Retina (tissue), 1 donor: ENCODE measurements around the gene ZNF436.
"Not testable (repeated sequence)": the region's sequence is repeated elsewhere in the genome, so short reads cannot be mapped to it uniquely, and the experiment has no call there.

Experiments used
- DNase-seq: peaks from one replicate; pipeline ENCODE4 v3.0.0-alpha.2; 2016

ZNF436 gene

DNA sequence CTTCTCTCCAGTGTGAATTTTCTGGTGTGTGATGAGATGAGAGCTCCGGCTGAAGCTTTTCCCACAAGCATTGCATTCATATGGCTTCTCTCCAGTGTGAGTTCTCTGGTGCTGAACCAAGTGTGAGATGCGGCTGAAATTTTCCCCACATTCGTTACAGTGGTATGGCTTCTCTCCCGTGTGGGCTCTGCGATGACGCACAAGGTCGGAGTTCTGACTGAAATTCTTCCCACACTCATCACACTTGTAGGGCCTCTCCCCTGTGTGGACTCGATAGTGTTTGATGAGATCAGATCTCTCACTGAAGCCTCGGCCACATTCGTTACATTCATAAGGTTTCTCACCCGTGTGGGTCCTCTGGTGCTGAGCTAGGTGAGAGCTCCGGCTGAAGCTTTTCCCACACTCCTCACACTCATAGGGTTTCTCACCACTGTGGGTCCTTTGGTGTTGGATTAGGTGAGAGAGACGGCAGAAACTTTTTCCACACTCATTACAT, 7.4 kb downstream of the ZNF436 start:
- DNase-seq: no peak

DNA sequence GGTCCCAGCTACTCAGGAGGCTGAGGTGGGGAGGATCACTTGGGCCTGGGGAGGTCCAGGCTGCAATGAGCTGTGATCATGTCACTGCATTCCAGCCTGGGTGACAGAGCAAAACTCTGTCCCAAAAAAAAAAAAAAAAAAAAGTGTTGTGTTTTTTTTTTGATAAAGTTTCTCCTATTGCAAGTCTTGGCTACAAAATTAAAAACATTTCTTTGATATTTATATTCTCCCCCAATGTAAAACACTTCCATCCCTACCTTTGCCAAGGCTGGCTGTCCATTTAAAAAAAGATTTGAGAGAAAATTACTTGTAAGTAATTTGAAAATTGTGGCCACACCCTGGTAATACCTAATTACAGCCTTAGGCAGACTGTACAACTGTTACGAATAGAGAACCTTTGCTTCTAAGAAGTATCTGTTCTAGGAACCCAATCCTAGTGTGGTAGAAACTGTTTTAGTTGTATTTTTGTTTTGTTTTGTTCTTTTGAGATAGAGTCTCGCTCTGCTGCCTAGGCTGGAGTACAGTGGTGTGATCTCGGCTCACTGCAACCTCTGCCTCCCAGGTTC, 11.2 kb downstream of the ZNF436 start:
- DNase-seq: no peak

DNA sequence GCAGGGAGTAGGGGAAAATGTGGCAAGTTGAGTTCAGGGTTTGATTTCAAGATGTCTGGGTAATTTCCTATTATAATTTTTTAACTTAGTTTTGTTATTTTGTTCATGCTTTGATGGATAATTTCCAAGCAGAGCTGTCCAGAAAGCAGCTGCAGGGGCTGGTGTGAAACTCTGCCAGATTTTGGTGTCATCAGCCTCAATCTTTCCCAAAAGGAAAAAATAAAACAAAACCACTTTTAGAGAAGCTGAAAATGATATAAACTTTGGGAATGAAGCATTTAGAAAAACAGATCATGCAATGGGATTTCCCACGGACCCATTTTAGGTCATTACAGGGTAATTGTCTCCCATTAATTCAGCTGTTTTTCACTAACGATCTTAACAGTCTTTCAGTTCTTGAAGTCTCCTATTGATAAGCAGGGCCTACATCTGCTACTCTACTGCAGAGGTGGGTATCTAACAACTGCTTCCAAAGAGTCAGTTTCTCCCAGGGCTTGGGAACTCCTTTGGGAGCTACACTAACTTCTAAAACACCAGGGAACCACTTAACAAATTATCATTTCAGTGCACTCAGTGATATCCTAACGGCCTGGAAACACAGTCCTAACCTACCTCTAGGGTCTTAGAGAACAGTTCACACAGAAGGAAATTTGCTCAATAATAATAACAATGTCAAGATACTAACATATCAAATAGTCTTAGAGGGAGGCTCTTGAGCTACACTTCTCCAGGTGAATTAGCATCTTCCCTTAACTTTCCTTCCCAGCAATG, 12.3 kb downstream of the ZNF436 start:
- no peak for DNase-seq

DNA sequence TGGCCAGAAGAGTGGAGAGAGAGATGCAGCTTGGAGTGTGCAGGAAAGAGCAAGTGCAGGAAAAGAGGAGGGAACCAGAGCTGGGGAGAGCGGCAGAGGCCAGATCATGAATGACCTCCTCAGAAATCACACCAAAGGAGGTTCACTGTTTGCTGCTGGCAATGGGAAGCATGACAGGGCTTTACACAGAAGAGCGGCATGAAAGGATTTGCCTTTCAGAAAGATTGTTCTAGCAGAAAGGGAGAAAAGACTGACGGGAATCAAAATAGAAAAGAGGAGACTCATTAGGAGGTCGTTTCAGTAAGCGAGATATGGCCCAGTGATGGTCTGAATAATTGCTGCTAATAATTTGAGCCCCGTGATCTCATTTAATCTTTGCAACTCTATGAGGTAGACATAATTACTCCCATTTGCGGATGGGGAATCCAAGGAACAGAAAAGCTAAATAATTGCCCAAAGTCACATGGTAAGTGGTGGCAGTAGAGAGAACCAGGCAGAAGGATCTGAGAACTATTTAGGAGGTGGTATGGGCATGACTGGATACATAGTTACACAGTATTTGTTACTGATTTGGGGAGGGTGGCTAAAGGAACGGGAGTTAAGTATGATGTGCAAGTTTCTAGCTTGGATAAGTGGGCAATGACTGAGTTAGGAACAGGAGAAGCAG, 13.0 kb downstream of the ZNF436 start:
- peak; percentile 75 for DNase-seq

GRCh38 chr1:23354245-23354644, 15.4 kb downstream of the ZNF436 start:
- no peak for DNase-seq

DNA sequence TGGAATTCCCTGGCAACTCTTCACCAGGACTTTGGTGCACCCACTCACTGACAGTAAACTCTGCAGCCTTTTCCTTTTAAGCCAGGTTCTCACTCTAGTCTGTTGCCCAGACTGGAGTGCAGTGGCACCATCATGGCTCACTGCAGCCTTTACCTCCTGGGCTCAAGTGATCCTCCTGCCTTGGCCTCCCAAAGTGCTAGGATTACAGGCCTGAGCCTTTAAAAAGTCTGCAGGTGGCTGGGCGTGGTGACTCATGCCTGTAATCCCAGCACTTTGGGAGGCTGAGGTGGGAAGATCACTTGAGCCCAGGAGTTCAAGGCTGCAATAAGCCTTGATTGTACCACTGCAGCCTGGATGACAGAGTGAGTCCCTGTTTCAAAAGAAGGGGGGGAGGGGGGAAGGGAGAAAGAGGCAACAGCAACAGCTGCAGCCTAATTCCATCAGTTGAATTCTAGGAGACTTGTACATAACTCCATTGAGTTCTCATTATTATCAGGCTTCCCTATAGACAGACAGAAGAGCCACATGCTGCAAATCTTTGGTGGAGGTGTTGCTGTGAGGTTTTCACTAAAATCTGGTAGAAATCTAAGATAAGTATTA, 17.4 kb downstream of the ZNF436 start:
- DNase-seq: no peak

GRCh38 chr1:23345920-23346319, 23.7 kb downstream of the ZNF436 start:
- DNase-seq: no peak

DNA sequence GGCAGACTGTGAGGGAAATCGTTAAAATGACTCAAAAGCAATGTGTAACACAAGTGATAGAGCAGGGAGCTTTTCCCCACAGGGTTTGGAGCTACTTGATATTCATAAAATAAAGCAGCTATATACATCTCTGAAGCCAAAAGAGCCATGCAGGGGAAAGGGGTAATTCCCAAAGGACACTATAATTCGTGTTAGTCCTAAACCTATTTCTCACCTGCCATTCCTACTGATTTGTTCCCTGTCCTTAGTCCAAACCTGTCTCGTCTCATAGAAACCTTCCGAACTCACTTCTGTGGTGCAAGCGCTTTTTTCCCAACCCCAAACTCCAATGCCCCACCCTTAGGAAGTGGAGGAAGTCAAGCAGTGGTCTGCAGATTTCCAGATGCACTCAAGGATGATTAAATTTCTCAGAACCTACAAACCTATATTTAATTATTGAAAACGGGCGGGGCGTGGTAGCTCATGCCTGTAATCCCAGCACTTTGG, 24.6 kb downstream of the ZNF436 start:
- no peak for DNase-seq

DNA sequence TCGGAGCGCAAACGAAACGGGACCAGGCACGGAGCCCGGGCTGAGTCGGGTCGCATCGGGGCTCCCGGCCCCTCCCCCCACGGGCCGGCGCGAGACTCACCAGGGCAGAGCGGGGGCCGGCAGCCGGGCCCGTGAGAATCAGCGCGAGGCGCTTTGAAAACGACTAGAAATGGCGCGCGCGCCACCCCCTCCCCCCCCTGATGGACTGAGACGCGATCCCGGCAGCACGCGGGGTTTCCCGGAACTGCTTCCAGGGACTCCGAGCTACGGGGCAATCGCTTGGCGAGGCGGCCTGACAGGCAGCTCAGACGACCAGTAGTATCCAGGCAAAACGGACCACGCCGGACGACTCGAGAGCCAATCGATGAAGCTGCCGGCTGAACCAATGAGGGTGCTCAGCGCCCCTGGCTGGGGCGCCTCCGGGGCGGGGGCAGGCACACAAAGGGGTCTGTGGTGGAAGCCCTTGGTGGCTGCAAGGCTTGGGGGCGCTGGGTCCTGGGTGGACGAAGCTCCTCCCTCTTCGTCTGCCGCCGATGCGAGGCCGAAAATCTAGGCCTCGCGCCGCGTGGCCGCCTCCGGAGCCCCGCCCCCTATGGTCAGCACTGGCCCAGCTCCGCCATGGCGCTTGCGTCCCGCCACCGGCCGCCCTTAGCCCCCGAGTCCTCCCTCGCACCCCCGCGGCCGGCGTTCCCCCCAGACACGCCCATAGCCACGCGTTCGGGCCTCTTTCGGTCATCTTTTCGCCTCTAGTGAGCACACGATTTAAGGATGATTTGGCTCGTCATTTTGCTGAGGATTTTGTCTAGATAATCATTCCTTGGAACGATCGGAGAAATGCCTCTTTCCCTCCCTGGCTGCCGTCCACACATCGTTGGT, 25.3 kb downstream of the ZNF436 start, which contains the start of gene HNRNPR:
HNRNPR (minus strand) TSS at position 174 of the 876 bp plus-strand sequence. CDS start 3,276 bp downstream, outside the sequence.
- DNase-seq: peak; percentile 98

DNA sequence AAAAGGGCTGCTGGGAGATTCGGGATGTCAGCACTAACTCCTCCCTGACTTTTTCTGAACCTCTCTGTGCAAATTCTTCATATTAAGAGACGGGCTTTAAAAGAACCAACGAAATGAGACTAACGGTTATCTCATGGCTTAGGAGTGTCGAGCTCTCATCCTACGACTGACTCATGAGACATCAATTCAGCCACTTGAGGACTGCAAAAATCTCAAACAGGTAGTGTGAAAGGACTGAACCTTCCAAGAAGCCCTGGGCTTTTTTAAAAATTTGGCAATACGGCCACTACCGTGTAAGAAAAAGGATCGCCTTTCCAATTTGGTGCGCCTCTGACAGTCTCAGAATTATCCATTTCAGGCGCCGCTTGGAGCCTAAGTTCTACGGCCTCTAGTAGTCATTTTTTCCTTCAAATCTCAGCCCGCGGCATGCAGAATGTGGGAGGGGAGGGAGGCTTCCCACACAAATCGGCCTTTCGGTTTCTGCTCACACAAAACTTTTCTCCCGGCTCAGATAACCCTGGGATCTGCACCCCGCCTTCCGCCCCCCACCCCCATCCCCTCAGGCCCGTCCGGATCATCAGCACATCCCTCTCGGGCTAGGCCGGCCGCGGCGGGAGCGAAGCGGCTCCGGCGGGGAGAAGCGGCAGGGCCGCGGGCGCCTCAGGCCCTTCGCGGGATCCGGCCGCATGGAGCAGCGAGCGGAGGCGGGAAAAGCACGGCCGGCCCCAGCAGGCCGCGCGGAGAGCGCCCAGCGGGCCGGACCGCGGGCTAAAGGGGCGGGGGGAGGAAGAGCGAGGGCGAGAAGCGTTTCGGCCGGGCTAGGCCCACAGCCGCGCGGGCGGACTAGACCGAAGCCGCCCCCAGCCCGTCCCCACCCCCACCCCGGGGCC, 26.2 kb downstream of the ZNF436 start:
- peak; percentile 56 for DNase-seq

GRCh38 chr1:23341931-23342692, 27.5 kb downstream of the ZNF436 start:
- no peak for DNase-seq

- no peak for DNase-seq
These were observed 30.0 kb downstream of the ZNF436 start for GRCh38 chr1:23339632-23340031.

GRCh38 chr1:23337869-23338268, 31.8 kb downstream of the ZNF436 start:
- no peak for DNase-seq

- no peak for DNase-seq
These were observed 37.9 kb downstream of the ZNF436 start for GRCh38 chr1:23331713-23332112.

GRCh38 chr1:23330846-23331245, 38.8 kb downstream of the ZNF436 start:
- no peak for DNase-seq

DNA sequence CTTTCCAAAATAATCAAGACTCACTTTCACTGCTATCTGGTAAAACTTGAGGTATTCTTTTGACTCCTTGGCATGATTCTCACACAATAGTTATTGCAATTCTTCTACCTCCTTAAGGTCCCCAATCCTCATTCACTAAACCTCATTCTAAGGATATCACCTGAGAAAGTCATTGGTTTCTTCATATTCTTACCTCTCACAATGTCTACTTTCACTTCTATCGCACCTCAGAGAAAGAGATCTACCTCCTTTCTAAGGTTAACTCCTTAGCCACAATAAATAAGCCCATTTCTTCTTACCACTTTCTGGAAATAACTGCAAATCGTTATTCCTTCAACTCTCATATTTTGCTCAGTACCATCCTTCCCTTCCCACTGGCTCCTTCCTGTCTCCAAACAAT, 44.2 kb downstream of the ZNF436 start:
- no peak for DNase-seq

GRCh38 chr1:23322770-23323169, 46.9 kb downstream of the ZNF436 start:
- DNase-seq: no peak

DNA sequence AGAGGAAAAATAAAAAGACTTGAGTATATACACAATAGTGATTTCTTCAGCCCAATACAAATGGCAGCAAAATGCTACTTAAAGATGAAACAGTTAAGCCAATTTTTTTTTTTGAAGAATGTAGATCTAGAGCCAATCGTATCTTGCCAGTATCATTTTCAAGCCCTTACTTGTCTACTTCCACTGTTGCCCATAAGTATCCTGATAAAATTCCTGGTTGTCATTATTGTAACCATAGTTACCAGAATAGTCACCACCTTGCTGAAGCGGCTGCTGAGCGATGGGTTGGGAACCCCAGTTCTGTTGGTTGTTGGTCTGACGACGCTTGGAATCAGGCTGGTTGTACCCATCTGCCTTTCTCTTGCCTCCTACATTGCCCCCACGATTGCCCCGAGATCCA, 59.4 kb downstream of the ZNF436 start:
- not testable (repeated sequence) for DNase-seq
